SK-N-MC (cell line): ENCODE data around the gene SHROOM2.

Experiments
- DNase-seq: peaks from one replicate; pipeline ENCODE4 v3.0.0-alpha.2; 2011; ENCODE audit warnings: low read depth, low spot score
- H3K27ac ChIP-seq: fragments of 200-600 bp; sonication (generic); 2 replicates; pipeline ENCODE4 v1.5.1; 2016; ENCODE audit warnings: mixed run types
- H3K36me3 ChIP-seq: fragments of 200-600 bp; sonication (generic); 2 replicates; pipeline ENCODE4 v1.6.1; 2017; ENCODE audit warnings: antibody characterized with exemption, low read length, mixed read lengths; ENCODE audit not compliant: insufficient read depth
- H3K4me3 ChIP-seq: fragments of 200-600 bp; sonication (generic); 2 replicates; pipeline ENCODE4 v1.5.1; 2016
- H3K9ac ChIP-seq: fragments of 200-600 bp; sonication (generic); 2 replicates; pipeline ENCODE4 v1.8.0; 2017; ENCODE audit warnings: mixed run types, mixed read lengths; ENCODE audit not compliant: insufficient read length
- H3K9me3 ChIP-seq: fragments of 200-600 bp; sonication (generic); 2 replicates; pipeline ENCODE4 v1.6.1; 2017; ENCODE audit warnings: low read depth, mild to moderate bottlenecking, antibody characterized with exemption, low read length, moderate library complexity, mixed read lengths
- EZH2 ChIP-seq: fragments of 200-600 bp; sonication (generic); IDR thresholded peaks from one replicate; pipeline ENCODE4 v1.6.1; 2017; ENCODE audit warnings: antibody characterized with exemption
- FOXP2 ChIP-seq: optimal IDR thresholded peaks from 2 replicates; pipeline ENCODE3; 2011; ENCODE audit warnings: mild to moderate bottlenecking, moderate library complexity; ENCODE audit not compliant: insufficient read depth; ENCODE audit errors: extremely low read length, control extremely low read depth
- POLR2AphosphoS5 ChIP-seq: IDR thresholded peaks from 2 replicates; pipeline ENCODE4 v1.6.1; 2012; ENCODE audit warnings: mild to moderate bottlenecking, low read depth, low read length, borderline replicate concordance

Gene SHROOM2

DNA sequence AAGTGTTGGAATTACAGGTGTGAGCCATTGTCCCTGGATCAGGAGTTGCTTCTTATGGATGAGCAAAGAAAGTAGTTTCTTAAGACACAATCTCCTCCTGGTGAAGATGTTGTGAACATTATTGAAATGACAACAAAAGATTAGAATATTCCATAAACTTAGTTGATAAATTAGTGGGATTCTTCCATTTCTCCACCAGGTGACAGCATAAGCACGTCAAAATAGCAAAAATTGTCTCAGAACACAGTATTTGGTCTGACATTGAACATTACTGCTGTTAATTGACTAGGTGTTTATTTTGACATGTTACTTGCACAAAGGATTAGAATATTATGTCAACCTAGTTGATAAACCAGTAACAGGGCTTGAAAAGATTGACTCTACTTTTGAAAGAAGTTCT, 202.5 kb downstream of the SHROOM2 start:
- H3K27ac ChIP-seq, result no peak overlapping the region
- no peaks in the 10 kb centered on the region for H3K9me3 ChIP-seq
- H3K36me3 ChIP-seq, result no peaks in the 10 kb centered on the region
- no peak overlapping the region for H3K4me3 ChIP-seq
- no peak for TF ChIP-seq POLR2AphosphoS5
- no peak for TF ChIP-seq FOXP2
- TF ChIP-seq EZH2, result no peak
- no peak for DNase-seq
- H3K9ac ChIP-seq, result no peak overlapping the region

DNA sequence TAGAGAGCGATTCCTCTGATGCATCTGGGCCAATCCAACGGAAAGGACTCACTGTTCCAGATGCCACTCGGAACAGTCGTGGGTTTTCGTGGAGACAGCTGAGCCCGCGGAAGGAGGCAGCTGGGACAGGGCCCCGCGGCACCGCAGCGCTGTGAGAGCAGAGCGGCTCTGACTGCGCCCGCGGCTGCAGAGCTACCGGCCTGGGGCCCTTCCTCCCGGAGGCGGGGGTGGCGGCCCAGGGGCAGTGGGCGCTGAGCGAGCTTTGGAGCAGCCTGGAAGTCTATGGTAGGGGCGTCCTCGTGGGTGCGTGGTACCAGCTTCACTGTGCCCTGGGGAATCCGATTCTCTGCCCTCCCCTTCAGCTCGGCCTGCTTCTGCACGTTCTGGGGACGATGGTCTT, 205.8 kb downstream of the SHROOM2 start:
- Histone ChIP-seq H3K4me3 (no peak overlapping the region), H3K36me3 (no peaks in the 10 kb centered on the region), H3K9ac (no peak overlapping the region), H3K9me3 (no peaks in the 10 kb centered on the region), H3K27ac (no peak overlapping the region)
- DNase-seq, result no peak
- TF ChIP-seq EZH2 (no peak), POLR2AphosphoS5 (no peak), FOXP2 (no peak)

DNA sequence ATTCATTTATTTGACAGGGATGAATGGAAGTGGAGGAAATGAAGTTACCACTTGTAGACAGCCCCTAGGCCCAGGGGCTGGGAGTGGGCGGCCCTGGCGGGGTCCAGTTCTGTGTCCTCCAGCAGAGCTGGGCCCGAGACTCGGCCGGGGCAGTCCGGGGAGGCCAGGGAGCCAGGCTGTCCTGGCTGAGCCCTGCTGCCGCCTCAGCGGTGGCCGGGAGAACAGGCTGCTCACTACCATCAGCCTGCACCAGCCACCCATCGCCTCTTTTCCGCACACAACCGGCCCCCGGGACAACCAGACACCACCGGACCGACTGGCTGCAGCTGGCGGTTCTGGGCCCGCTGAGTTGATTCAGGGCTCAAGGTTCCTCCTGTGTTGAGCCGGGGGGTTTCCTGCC, 206.5 kb downstream of the SHROOM2 start:
- Histone ChIP-seq H3K9ac (no peak overlapping the region), H3K27ac (no peak overlapping the region), H3K36me3 (no peaks in the 10 kb centered on the region), H3K9me3 (no peaks in the 10 kb centered on the region), H3K4me3 (no peak overlapping the region)
- DNase-seq, result no peak
- TF ChIP-seq EZH2, result no peak
- no peak for TF ChIP-seq FOXP2
- no peak for TF ChIP-seq POLR2AphosphoS5

DNA sequence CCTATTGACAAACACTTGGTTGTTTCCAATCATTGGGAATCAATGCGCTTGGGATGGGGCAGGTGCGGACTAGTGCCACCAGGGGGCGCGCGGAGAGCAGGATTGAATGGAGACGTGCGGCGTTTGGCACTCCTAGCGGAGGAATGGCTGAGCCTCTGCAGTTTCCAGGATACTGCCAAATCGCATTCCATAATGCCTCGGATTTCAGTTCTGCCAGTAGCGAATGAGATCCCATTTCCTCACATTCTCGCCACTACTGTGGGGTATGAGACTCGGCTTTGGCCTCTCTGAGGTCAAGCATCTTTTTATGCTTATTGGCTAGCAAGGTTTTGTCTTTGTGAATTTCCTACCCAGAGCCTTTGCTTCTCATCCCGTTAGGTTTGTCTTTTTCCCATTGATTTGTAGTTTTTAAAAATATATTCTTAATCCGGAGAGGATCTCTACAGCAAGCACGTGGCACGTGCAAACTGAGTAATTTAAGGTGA, 209.7 kb downstream of the SHROOM2 start:
- TF ChIP-seq EZH2 (no peak), FOXP2 (no peak), POLR2AphosphoS5 (no peak)
- Histone ChIP-seq H3K27ac (no peak overlapping the region), H3K9me3 (no peaks in the 10 kb centered on the region), H3K4me3 (no peak overlapping the region), H3K36me3 (no peaks in the 10 kb centered on the region), H3K9ac (no peak overlapping the region)
- no peak for DNase-seq

DNA sequence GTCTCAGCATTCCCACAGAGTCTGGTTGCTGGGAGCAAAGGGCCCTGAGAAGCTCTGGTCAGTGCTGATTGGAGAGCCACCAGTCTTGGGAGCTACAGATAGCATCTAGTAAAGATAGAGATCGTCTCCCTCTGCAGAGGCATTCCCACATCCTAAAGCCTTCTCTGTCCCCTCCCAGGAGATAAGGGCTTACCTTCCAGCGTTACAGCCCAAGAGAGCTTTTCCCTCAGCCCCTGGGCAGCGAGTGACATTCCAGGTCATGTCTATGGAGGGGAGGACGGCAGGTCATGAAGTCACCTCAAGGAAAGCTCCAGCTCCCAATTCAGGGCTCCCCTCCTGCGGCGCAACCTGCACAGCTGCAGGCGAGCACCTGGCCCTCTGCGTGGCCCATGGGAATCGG, 210.8 kb downstream of the SHROOM2 start:
- no peak for DNase-seq
- Histone ChIP-seq H3K9me3 (no peaks in the 10 kb centered on the region), H3K36me3 (no peaks in the 10 kb centered on the region), H3K9ac (no peak overlapping the region), H3K27ac (no peak overlapping the region), H3K4me3 (no peak overlapping the region)
- TF ChIP-seq EZH2 (no peak), POLR2AphosphoS5 (no peak), FOXP2 (no peak)

DNA sequence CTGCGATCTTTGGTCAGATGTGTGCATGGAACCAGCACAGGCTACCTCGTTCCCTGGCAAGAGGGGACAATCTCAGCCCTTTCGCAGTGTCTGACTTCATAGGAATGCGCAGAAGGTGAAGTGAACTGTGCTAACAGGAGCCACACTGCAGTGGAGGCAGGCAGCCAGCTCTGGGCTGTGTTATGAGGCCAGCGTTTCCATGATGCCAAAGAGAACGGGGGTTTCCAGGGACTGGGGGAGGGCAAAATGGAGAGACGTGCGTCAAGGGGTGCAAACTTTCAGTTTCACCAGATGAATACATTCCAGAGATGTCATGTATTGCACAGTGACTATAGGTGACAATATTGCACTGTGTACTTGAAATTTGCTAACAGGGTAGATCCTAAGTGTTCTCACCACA, 211.3 kb downstream of the SHROOM2 start:
- DNase-seq, result no peak
- no peak overlapping the region for H3K9ac ChIP-seq
- no peaks in the 10 kb centered on the region for H3K9me3 ChIP-seq
- TF ChIP-seq EZH2, result no peak
- TF ChIP-seq FOXP2, result no peak
- TF ChIP-seq POLR2AphosphoS5, result no peak
- no peaks in the 10 kb centered on the region for H3K36me3 ChIP-seq
- no peak overlapping the region for H3K27ac ChIP-seq
- no peak overlapping the region for H3K4me3 ChIP-seq
